Spleen (tissue), 7 donors: ENCODE results near the gene LSM5.

ENCODE experiments used
- CTCF ChIP-seq, 11 experiments: fragments of 200-600 bp in 7 of 11; fragments of 450-650 bp in 4 of 11; sonication (generic) in 4 of 11; IDR thresholded peaks in 8 of 11; conservative IDR thresholded peaks in 3 of 11; 1 replicate in 7 of 11; 2 replicates in 4 of 11; pipeline versions ENCODE4 v1.4.0 to v1.8.0; 2016 to 2021; ENCODE audit warnings: antibody characterized with exemption in 11 of 11, inconsistent platforms in 4 of 11, mild to moderate bottlenecking in 1 of 11
- POLR2A ChIP-seq, 3 donors: fragments of 450-650 bp; IDR thresholded peaks; one replicate each; pipeline ENCODE4 v1.5.1; 2017; ENCODE audit warnings: antibody characterized with exemption in 3 of 3, mild to moderate bottlenecking in 1 of 3
- POLR2AphosphoS5 ChIP-seq, 3 donors: sonication (generic); formaldehyde crosslinking; IDR thresholded peaks; one replicate each; pipeline ENCODE4 v1.5.1; 2017; ENCODE audit warnings: antibody characterized with exemption in 3 of 3
- donor health status: DM: no; HTN: no; CAD: no; lungs with moderate emphysema.
- donor health status: DM: no; HTN: no; CAD: no.
- donor health status: DM: no; HTN: no; CAD: no.

GRCh38 chr7:32537760-32538159, 47.6 kb upstream of the LSM5 start:
- TF ChIP-seq CTCF (IDR thresholded peaks at IDR 0.05 in 8 of 11, conservative IDR thresholded peaks at IDR 0.05 in 3 of 11) (no peak), POLR2A (IDR thresholded peaks at IDR 0.05) (no peak), POLR2AphosphoS5 (IDR thresholded peaks at IDR 0.05) (no peak)
